ENCODE measurements around the gene OR5AP2.

DNA sequence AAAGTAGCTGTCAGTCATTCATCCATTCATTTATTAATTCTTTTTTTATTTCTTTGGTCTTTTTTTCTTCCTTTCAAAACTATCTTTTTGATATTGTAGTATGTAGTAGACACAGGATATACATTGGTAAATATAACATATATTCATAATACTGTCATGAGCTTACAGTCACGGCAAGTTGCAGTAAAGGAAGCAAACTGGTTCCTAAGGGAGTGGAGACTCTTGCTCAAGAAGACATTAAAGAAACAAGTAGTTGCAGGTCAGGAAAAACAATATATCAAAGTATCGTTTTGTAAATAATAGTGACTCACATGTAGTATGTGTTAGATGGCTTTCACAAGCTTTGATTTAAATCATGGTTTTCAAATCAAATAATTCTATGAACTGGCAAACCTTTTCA, 28.7 kb upstream of the OR5AP2 start:
- TF ChIP-seq EZH2 (IDR thresholded peaks at IDR 0.05) (no peak), POLR2AphosphoS5 (IDR thresholded peaks at IDR 0.05; ENCODE audit: borderline replicate concordance, low read depth, low read length) (no peak), FOXP2 (optimal IDR thresholded peaks at IDR 0.05; ENCODE audit: control extremely low read depth, extremely low read length, insufficient read depth) (no peak)
